GM21576 (cell line): ENCODE measurements around the gene TMEM144.

Experiments used
- ATAC-seq: cut with Tn5 transposase; IDR thresholded peaks from one replicate; pipeline ENCODE4 v1.9.1; 2021; ENCODE audit warnings: mild to moderate bottlenecking, moderate library complexity; ENCODE audit not compliant: unreplicated experiment

Gene TMEM144

GRCh38 chr4:158209825-158210807, at the start of gene TMEM144:
Gene TMEM144 (plus strand): TSS chr4:158210486. CDS start chr4:158212668, 2,182 bp downstream.
- ATAC-seq, result peak; percentile 89

- no peak for ATAC-seq
Observed at GRCh38 chr4:158161551-158162354, 48.5 kb upstream of the TMEM144 start.

DNA sequence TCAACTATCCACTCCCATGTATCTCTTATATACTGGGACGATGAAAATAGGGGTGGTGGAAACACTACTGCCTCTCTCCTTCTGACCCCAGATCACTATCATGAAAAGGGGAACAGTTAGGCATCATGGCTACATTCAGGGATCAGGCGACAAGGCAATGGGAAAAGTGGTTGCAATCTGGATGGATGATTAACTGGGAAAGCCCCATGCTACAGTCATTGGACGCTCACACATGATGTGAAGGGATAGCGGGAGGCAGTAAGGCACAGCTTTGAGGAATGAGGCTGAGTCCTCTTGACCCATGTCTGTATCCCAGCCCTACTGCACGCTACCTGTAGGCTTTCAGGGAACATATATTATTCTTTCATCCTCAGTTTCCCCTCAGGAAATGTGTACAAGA, 47.7 kb upstream of the TMEM144 start:
- no peak for ATAC-seq

- ATAC-seq, result no peak
Observed at GRCh38 chr4:158163941-158164767, 46.1 kb upstream of the TMEM144 start.

DNA sequence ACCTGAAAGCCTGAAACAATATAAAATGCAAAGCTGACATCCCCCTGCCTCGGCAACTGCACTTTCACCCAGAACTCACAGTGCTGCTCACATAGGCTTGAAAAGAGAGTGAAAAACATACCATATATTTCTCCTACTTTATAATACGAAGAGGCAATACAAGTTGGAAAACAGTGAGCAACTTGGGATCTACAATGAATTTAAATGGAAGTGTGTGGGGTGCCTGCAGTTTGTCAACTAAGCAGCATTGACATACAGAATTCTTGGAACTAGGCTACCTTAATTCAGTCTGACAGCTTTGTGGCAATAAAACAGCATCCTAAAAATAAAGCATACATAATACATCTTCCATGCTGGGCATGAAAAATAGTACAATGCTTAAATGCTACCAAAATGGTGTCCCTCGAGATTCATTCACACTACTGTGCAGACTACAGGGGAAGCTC, 45.5 kb upstream of the TMEM144 start:
- no peak for ATAC-seq

- ATAC-seq, result no peak
Observed at GRCh38 chr4:158166701-158167100, 43.6 kb upstream of the TMEM144 start.

DNA sequence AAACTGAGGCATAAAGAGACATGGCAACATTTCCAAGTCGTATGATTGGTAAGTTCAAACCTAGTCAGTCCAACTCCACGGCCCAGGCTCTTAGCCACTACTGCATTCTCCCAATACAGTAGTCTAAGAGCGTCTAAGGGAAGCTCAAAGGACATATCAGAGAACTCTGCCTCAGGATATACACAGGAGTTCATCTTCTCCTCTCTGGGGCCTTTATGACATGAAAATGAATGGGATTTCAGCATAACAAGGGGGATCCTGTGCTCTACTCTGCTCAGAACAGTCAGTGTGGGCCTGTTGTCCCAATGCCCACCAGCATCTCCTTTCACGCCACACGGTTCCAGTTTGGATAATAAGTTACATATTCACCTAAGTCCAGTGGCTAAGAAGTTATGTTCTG, 41.7 kb upstream of the TMEM144 start:
- ATAC-seq, result no peak

DNA sequence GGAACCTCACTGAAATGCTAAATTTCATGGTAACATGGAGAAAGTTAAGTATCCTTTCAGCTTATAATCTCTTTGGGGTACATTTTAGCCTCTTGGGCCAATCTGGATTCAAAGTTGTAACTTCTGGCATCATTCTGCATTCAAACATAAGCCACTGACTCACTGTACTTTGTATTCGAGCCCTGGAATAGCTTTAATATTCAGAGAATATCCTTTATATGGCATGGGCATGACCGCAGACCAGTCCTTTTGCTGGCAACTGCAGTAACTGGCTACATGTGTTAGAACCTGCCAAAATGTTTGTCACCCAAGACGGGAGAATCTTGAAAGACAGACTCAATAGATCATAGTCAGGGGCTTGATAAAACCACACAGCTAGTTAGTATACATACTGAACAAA, 40.8 kb upstream of the TMEM144 start:
- ATAC-seq, result no peak

DNA sequence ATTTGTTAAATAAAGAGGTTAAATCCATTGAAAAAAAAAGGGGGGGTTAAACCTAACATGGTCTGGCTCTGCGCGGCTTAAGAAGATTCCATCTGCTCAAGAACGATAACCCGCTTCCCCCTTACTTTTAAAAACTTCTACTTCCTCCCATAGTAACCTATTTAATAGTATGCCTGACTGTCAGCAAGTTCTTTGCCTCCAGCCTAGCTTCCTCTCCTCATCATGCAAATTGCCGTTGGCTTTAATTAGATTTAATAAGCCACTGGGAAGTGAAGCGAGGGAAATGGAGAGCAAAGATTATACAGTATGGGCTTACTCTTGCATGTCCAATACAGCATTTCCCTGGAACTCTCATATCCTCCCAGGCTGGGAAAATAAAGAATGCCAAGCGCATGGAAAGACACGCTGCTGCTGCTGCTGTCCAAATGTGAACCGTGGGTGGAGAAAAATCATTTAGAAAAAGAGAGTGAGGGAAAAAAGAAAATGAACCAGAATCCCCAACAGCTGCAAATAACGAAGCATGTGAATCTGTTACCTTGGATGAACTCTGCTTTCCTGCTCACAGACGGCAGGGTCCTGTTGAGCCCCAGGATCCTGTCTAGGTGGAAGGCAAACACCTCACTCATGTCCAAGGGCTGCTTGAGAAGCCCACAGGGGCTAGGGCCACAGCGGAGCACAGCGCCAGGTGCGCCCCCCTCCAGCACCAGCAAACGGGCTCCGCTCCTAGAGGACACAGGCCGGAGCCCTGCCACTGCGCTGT, 40.2 kb upstream of the TMEM144 start:
- no peak for ATAC-seq

GRCh38 chr4:158170691-158171561, 39.4 kb upstream of the TMEM144 start:
- no peak for ATAC-seq

DNA sequence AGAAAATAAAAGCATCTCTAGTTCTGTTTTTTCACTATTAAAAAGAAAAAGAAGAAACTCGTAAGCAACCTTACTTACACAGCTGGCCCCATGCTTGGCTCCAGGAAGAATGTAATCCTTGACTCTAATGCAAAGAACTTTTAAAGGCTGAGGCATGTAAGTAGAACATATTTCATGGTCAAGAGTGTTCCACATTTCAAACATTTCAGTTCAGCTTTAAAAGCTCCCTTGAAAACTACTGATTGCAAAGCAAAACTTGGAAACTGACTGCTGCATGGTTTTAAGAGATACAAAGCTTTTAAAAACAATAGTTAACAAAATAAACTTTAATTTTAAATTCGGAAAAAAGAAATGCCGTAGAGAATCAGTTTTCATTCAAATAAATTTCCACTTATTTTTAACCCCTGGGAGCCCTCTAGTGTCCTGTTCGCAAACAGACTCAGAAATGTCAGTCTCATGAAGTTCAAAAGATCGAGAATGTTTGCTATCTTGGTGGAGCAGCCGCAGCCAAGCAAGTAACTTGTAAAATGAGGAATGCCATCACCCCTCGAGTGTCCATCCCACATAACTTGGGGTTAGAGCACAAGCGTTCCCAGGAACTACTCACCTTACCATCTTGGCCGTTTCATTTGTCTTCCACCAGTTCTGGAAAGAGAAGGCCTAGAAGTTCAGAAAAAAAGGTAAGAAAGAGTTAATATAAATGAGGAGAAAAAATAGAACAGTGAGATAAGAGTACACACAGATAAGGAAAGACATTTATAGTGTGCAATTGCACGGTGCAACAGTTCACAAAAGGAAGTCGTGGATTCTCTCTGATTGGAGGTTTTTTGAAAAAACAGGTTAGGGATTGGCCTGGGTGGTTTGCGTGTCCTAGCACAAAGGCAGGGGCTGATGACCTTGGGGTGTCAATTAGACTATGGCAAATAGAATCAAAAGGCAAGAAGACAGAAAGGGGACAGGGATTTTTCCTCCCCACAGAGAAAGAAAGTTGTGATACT, 37.7 kb upstream of the TMEM144 start, which contains the start of gene GASK1B:
TSS of gene GASK1B (minus strand) at position 765 of the 998 bp plus-strand sequence. CDS start 1,650 bp downstream, outside the sequence.
- no peak for ATAC-seq

- no peak for ATAC-seq
Observed at GRCh38 chr4:158176108-158176507, 34.2 kb upstream of the TMEM144 start.

- no peak for ATAC-seq
Observed at GRCh38 chr4:158176776-158177175, 33.5 kb upstream of the TMEM144 start.

DNA sequence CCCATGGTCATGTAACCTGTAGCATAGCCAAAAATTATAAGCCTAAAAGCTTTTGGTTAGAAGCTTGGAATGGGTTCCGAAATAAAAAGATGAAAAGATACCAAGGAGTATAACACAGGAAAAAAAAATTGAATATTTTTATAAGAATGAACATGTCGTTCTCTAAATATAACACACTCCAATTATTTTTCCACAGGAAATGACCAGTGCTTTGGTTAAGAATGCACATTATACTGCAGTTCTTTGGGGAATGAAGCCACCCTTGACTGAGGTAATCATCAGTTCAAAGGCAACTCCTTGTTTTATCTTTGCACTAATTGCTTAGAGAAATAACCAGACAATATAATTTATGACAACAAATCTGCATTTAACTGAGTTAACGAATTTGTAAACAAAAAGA, 30.8 kb upstream of the TMEM144 start:
- ATAC-seq, result no peak

DNA sequence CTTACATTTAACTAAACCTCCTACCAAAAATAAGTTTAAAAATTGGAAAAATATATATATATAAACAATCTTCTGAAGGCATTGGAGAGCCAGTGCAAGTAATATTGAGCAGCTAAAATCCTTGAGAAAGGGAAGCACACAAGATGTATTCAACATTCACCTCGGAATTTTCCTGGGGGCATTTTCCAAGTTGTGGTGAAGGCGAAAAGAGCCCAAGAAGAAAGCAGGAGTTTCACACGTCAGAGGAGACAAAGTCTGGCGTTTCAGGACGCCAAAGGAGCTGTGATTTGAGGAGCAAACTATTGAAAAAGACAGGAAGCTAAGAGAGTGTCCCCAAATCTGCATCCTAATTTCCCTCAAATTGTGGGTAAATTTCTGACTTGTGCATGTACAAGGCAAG, 28.4 kb upstream of the TMEM144 start:
- ATAC-seq, result no peak

GRCh38 chr4:158182736-158183135, 27.6 kb upstream of the TMEM144 start:
- no peak for ATAC-seq

GRCh38 chr4:158186815-158187214, 23.5 kb upstream of the TMEM144 start:
- no peak for ATAC-seq

DNA sequence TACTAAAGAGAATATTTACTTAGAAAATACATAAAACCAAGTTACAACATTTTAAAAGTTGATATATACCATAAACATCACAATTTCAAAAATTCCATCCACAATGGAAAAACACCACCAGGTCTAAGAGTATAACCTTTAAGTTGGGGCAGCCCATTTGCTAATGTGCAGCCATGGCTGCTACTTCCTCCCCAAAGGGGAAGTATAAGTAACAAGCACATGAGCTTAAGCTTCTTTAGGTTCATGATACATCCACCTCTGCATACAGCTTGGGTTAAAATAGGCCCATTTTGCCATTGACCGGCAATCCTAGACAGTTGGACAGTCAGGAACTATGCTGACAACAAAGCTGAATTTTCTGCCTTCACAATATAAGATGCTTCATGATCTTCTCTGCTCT, 20.9 kb upstream of the TMEM144 start:
- ATAC-seq, result no peak
